OCI-LY1 (cell line): ENCODE results near the gene PLCB4.

Experiments
- H2AFZ ChIP-seq: fragments of 200-600 bp; sonication (generic), shearing (Covaris generic); 2 replicates; pipeline ENCODE4 v1.6.0; 2014; ENCODE audit warnings: antibody characterized with exemption, mild to moderate bottlenecking, low read length
- H3F3A ChIP-seq: fragments of 200-600 bp; sonication (generic), shearing (Covaris generic); 2 replicates; pipeline ENCODE4 v1.6.0; 2014; ENCODE audit warnings: mild to moderate bottlenecking, antibody characterized with exemption, low read length, moderate library complexity; ENCODE audit not compliant: insufficient read depth
- H3K27ac ChIP-seq: fragments of 200-600 bp; sonication (generic); 2 replicates; pipeline ENCODE4 v1.5.1; 2014; ENCODE audit warnings: low read length, mixed run types, mild to moderate bottlenecking, low read depth; ENCODE audit not compliant: poor library complexity, severe bottlenecking
- H3K27me3 ChIP-seq: fragments of 200-600 bp; sonication (generic); 2 replicates; pipeline ENCODE4 v1.6.0; 2014; ENCODE audit warnings: antibody characterized with exemption, mild to moderate bottlenecking, low read length, moderate library complexity; ENCODE audit not compliant: insufficient read depth
- H3K36me3 ChIP-seq: fragments of 200-600 bp; sonication (generic); 2 replicates; pipeline ENCODE4 v1.6.1; 2014; ENCODE audit warnings: mild to moderate bottlenecking, antibody characterized with exemption, low read length, moderate library complexity, mixed read lengths; ENCODE audit not compliant: insufficient read depth
- H3K4me1 ChIP-seq: fragments of 200-600 bp; sonication (generic); 2 replicates; pipeline ENCODE4 v1.5.1; 2014; ENCODE audit warnings: mild to moderate bottlenecking, low read length, moderate library complexity; ENCODE audit not compliant: insufficient read depth, severe bottlenecking
- H3K4me2 ChIP-seq: fragments of 200-600 bp; sonication (generic), shearing (Covaris generic); 2 replicates; pipeline ENCODE4 v1.6.1; 2014; ENCODE audit warnings: low read length
- H3K4me3 ChIP-seq: fragments of 200-600 bp; sonication (generic); 2 replicates; pipeline ENCODE4 v1.5.1; 2014; ENCODE audit warnings: low read length, low read depth, mild to moderate bottlenecking, mixed read lengths; ENCODE audit not compliant: poor library complexity, severe bottlenecking
- H3K79me2 ChIP-seq: fragments of 200-600 bp; shearing (Covaris generic); 2 replicates; pipeline ENCODE4 v1.6.1; 2016; ENCODE audit warnings: mixed run types, low read length, mixed read lengths; ENCODE audit not compliant: insufficient read depth
- H3K9ac ChIP-seq: fragments of 200-600 bp; sonication (generic), shearing (Covaris generic); 2 replicates; pipeline ENCODE4 v1.6.1; 2014; ENCODE audit warnings: mild to moderate bottlenecking, low read length, mixed read lengths
- H3K9me2 ChIP-seq: fragments of 200-600 bp; sonication (generic), shearing (Covaris generic); 2 replicates; pipeline ENCODE4 v1.6.1; 2014; ENCODE audit warnings: low read depth, mild to moderate bottlenecking, low read length, mixed read lengths
- H3K9me3 ChIP-seq: fragments of 200-600 bp; shearing (Covaris generic); 2 replicates; pipeline ENCODE4 v1.6.1; 2014; ENCODE audit warnings: low read length, mixed read lengths
- H4K20me1 ChIP-seq: fragments of 200-600 bp; sonication (generic), shearing (Covaris generic); 2 replicates; pipeline ENCODE4 v1.6.0; 2016; ENCODE audit warnings: mild to moderate bottlenecking, low read length; ENCODE audit not compliant: insufficient read depth
- CTCF ChIP-seq: fragments of 200-600 bp; sonication (generic), shearing (Covaris generic); IDR thresholded peaks from 2 replicates; pipeline ENCODE4 v1.5.1; 2017; ENCODE audit warnings: mild to moderate bottlenecking, antibody characterized with exemption, low read length, moderate library complexity, mixed read lengths
- EZH2 ChIP-seq: fragments of 200-600 bp; sonication (generic), shearing (Covaris generic); IDR thresholded peaks from 2 replicates; pipeline ENCODE4 v1.8.0; 2017; ENCODE audit warnings: borderline replicate concordance, mixed run types, mild to moderate bottlenecking, antibody characterized with exemption, low read length, moderate library complexity, mixed read lengths

The PLCB4 gene

GRCh38 chr20:9068841-9069663, at the start of gene PLCB4:
Gene PLCB4, plus strand, starts transcription at chr20:9069087. Its CDS starts 238,728 bp downstream, at chr20:9307815.
- H3K79me2 ChIP-seq = no peaks in the 10 kb centered on the region
- no peak within 1 kb of the TSS for H3K4me3 ChIP-seq
- H3K9me2 ChIP-seq = no peaks in the 10 kb centered on the region
- no peak within 1 kb of the TSS for H3K27ac ChIP-seq
- H3F3A ChIP-seq = no peaks in the 10 kb centered on the region
- H3K9me3 ChIP-seq = no peaks in the 10 kb centered on the region
- no peak within 1 kb of the TSS for H2AFZ ChIP-seq
- no peaks in the 10 kb centered on the region for H3K27me3 ChIP-seq
- no peaks in the 10 kb centered on the region for H3K36me3 ChIP-seq
- no peaks in the 10 kb centered on the region for H3K4me1 ChIP-seq
- no peak within 1 kb of the TSS for H3K4me2 ChIP-seq
- no peak within 1 kb of the TSS for H3K9ac ChIP-seq
- no peak for TF ChIP-seq EZH2
- TF ChIP-seq CTCF = no peak
- no peaks in the 10 kb centered on the region for H4K20me1 ChIP-seq

GRCh38 chr20:9019833-9020232, 49.1 kb upstream of the PLCB4 start:
- H3K4me1 ChIP-seq = no peaks in the 10 kb centered on the region
- no peak overlapping the region for H3K4me3 ChIP-seq
- H3K4me2 ChIP-seq = no peak overlapping the region
- no peaks in the 10 kb centered on the region for H4K20me1 ChIP-seq
- H3K9ac ChIP-seq = no peak overlapping the region
- H2AFZ ChIP-seq = no peak overlapping the region
- TF ChIP-seq EZH2 (no peak), CTCF (no peak)
- H3K9me2 ChIP-seq = no peaks in the 10 kb centered on the region
- H3K27ac ChIP-seq = no peak overlapping the region
- H3K27me3 ChIP-seq = no peaks in the 10 kb centered on the region
- H3K79me2 ChIP-seq = no peaks in the 10 kb centered on the region
- H3K36me3 ChIP-seq = no peaks in the 10 kb centered on the region
- H3F3A ChIP-seq = no peaks in the 10 kb centered on the region
- no peaks in the 10 kb centered on the region for H3K9me3 ChIP-seq

GRCh38 chr20:9021216-9021615, 47.7 kb upstream of the PLCB4 start:
- H3K36me3 ChIP-seq = no peaks in the 10 kb centered on the region
- no peaks in the 10 kb centered on the region for H3K79me2 ChIP-seq
- no peaks in the 10 kb centered on the region for H3K4me1 ChIP-seq
- H3K9me3 ChIP-seq = no peaks in the 10 kb centered on the region
- no peaks in the 10 kb centered on the region for H3K27me3 ChIP-seq
- no peak overlapping the region for H3K4me2 ChIP-seq
- no peak overlapping the region for H3K9ac ChIP-seq
- no peak overlapping the region for H3K27ac ChIP-seq
- H4K20me1 ChIP-seq = no peaks in the 10 kb centered on the region
- TF ChIP-seq CTCF (no peak), EZH2 (no peak)
- no peak overlapping the region for H3K4me3 ChIP-seq
- no peaks in the 10 kb centered on the region for H3F3A ChIP-seq
- no peaks in the 10 kb centered on the region for H3K9me2 ChIP-seq
- H2AFZ ChIP-seq = no peak overlapping the region
